HG02970 (cell line): ENCODE results near the gene RYR2.

Source experiments
- ATAC-seq: cut with Tn5 transposase; IDR thresholded peaks from one replicate; pipeline ENCODE4 v1.9.1; 2021; ENCODE audit warnings: mild to moderate bottlenecking, moderate library complexity, moderate number of reproducible peaks; ENCODE audit not compliant: unreplicated experiment, low FRiP score

Gene RYR2

DNA sequence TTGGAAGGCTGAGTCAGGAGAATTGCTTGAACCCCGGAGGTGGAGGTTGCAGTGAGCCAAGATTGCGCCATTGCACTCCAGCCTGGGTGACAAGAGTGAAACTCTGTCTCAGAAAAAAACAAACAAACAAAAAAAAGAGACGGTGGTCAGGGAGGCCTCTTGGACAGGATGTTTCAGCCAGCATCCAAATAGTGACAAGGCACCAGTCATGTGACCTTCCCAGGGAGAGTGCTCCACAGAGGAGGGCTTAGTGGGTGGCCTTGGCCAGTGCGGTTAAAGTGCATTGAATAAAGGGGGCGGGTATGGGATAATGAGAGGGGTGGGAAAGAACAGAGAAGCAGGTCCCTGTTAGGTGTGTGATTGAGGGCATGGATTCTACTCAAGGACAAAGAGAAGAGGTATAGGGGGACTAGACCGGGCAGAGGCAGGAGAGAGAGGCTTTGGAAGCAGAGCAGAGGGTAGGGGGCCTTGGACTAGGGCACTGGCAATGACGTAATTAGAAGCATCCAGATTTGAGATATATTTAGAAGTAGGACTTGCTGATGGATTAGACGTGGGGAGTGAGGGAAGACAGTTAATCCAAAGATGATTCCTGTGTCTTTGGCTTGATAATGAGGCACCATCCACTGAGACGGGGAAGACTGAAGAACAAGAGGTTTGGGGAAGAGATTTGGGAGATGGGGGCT lies 12.0 kb upstream of the RYR2 start:
- ATAC-seq: no peak

- ATAC-seq: no peak
These were observed 10.5 kb upstream of the RYR2 start for GRCh38 chr1:237031480-237031879.

GRCh38 chr1:237032029-237032428 lies 10.0 kb upstream of the RYR2 start:
- no peak for ATAC-seq

GRCh38 chr1:237033061-237033460 lies 8.9 kb upstream of the RYR2 start:
- ATAC-seq: no peak

GRCh38 chr1:237033804-237034203 lies 8.2 kb upstream of the RYR2 start:
- ATAC-seq: no peak

DNA sequence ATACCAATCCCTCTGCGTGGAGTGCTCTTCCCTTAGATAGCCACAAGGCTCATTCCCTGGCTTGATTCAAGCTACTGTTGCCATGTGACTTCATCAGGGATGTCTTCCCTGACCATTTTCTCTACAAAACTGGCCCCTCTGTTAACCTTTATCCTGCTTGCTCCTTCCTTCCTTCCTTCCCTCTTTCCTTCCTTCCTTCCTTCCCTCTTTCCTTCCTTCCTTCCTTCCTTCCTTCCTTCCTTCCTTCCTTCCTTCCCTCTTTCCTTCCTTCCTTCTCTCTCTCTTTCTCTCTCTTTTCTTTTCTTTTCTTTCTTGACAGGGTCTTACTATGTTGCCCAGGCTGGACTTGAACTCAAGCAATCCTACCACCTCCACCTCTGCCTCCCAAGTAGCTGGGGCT lies 6.2 kb upstream of the RYR2 start:
- no peak for ATAC-seq

DNA sequence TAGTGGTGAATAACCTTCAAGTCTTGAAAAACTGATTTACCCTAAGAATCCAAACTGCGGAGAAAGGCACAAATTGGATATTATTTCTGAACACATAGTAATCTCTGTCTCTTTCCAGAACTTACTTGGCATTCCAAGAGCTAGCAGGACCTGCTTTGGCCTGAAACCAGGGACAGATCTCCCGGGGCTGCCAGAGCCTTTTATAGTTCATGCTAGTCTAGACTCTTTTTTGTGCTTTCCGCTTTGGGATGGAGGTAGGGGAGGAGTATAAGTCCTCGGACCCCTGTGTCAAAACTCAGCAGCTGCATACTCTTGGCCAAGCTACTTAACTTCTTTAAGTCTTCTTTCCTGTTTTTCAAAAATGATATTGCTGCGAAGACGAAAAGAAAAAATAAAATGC lies 3.8 kb upstream of the RYR2 start:
- ATAC-seq: no peak

GRCh38 chr1:237040823-237041222 lies 1.2 kb upstream of the RYR2 start:
- ATAC-seq: no peak

DNA sequence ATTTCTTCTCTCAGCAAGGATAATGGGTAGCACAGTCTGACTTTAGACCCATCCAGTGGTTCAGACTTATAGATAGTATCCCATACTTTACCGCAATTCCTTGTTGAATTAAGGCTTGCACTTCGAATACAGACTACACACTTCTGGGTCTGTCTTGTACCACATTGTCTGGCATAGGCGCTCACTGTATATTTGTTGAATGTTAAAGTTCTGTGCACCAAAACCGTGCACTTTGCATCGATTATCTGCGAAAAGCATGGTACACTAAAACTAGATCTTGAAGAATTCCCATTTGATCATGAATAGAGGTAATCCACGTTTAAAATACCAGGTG lies 556 bp upstream of the RYR2 start:
- no peak for ATAC-seq

GRCh38 chr1:237042526-237042891 lies 525 bp downstream of the RYR2 start:
- ATAC-seq: no peak

DNA sequence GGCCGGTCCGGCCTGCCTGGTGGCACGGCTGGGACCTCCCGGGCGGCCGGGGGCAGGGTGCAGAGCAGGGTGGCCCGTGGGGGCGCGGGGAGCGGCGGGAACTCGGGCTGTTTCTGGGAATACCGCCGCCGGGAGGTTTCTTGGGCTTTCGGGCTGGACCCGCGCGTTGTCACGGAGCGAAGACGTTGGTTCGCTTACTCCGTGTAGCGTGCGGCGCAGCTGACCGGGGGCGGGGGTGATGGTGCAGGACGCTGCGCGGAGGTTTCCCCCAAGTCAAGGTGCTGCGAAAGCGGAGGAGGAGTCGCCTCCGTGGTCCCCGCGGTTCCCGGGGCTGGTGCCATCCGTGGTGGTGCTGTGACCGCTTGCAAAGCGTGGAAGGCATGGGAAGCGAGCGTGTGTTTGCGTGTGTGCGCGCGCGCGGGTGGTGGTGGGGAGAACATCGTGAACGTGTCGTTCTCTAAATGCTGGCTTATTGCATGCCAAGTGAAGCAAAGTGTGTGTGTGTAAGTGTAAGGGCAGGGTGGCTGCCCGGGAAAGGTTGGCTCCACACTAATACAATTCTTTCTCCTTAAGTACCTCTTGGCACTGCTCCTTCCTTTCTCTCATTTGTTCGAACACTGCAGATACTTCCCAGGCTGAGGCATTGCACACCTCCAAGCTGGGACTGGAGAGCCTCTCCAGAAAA lies 1.1 kb downstream of the RYR2 start:
- ATAC-seq: no peak

- no peak for ATAC-seq
These were observed 2.1 kb downstream of the RYR2 start for GRCh38 chr1:237043846-237044636.

GRCh38 chr1:237045278-237046016 lies 3.5 kb downstream of the RYR2 start:
- no peak for ATAC-seq

- no peak for ATAC-seq
These were observed 6.8 kb downstream of the RYR2 start for GRCh38 chr1:237048803-237049202.

GRCh38 chr1:237050185-237050584 lies 8.2 kb downstream of the RYR2 start:
- ATAC-seq: no peak

GRCh38 chr1:237050915-237051314 lies 8.9 kb downstream of the RYR2 start:
- no peak for ATAC-seq

- no peak for ATAC-seq
These were observed 12.3 kb downstream of the RYR2 start for GRCh38 chr1:237054313-237054712.

- ATAC-seq: no peak
These were observed 16.5 kb downstream of the RYR2 start for GRCh38 chr1:237058470-237058869.

DNA sequence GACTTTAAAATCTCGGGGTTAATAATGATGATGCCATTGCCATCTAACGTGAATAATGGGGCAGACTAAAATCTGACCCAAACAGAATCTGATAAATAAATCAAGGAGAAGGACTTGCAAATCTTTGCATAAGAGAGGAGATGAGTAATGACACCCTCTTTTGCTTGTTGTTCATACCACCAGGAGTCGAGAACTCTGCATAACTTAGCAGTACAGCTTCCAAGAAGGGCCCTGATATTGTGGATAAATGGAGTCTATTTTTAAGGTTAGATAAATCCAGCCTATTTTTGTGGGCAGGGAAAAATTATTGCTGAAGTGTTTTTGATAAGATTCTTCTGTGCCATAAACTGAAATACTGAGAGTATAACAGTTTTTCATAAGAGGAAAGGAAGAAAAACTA lies 17.3 kb downstream of the RYR2 start:
- no peak for ATAC-seq

DNA sequence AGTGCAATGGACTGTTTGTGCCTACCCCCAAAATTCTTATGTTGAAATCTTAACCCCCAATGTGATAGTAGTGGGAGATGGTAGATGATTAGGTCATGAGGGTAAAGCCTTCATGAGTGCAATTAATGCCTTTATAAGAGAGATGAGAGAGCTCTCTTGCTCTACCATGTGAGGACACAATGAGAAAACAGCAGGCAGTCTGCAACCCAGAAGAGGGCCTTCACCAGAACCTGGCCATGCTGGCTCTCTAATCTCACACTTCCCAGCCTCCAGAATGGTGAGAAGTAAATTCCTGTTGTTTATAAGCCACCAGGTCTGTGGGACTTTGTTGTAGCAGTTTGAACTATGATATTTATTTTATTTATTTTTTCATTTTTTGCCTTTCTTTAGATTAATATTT lies 21.0 kb downstream of the RYR2 start:
- no peak for ATAC-seq

DNA sequence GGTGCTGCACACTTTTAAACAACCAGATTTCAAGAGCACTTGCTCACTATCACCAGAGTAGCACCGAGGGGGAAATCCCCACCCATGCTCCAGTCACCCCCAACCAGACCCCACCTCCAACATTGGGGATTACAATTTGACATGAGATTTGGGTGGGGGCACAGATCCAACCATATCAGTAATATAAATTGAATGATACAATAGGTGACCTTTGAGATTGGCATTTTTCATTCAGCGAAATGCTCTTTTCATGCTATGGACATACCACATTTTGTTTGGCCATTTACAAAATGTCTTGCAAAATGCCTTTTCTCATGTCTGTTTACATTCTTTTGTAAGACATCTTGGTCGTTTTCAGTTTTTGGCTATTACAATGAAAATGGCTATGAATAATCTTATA lies 23.9 kb downstream of the RYR2 start:
- no peak for ATAC-seq
